OCI-LY1 (cell line): Measurements from ENCODE around the gene RNF186.

Experiments used
- EZH2 ChIP-seq: fragments of 200-600 bp; sonication (generic), shearing (Covaris generic); IDR thresholded peaks from 2 replicates; pipeline ENCODE4 v1.8.0; 2017; ENCODE audit warnings: borderline replicate concordance, mixed run types, mild to moderate bottlenecking, antibody characterized with exemption, low read length, moderate library complexity, mixed read lengths
- TF ChIP-seq, protein P1 (sequence below): fragments of 200-600 bp; sonication (generic), shearing (Covaris generic); IDR thresholded peaks from 2 replicates; pipeline ENCODE4 v1.5.1; 2017; ENCODE audit warnings: mild to moderate bottlenecking, antibody characterized with exemption, low read length, moderate library complexity, mixed read lengths

DNA sequence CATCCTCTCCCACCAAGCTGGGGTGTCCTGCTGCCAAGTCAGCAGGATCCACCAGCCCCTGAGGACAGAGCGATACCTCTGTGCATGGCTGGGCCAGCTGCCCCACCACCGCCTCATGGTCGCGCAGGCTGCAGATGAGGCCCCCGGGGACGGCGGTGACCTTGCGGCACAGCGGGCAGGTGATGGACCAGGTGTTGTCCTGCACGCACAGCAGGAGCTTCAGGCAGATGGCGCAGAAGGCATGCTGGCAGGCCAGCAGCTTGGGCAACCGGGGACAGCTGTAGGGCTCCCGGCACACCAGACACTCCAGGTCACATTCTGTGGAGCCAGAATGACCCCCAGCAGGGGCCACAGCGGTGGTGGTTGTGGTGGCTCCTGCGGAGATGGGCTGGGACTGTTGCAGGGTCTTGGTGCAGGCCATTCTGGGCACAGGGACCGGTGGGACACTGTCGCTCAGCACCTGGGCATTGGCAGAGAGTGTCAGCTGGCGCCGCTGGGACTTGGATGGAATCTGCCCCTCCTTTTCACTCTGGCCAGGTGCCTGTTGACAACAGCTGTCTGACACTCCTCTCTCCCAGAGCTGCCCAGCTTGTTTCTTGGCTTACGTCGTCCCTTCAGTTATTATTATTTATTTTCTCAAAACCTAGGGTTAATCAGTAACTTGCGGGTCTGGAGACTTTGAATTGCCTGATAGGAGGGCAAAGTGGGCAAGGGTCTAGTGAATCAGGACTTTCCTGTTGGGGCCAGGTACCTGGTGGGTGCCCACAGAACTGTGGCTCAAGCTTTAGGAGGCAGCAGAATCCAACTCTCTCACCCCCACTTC, at the start of gene RNF186:
- TF ChIP-seq, protein P1, sequence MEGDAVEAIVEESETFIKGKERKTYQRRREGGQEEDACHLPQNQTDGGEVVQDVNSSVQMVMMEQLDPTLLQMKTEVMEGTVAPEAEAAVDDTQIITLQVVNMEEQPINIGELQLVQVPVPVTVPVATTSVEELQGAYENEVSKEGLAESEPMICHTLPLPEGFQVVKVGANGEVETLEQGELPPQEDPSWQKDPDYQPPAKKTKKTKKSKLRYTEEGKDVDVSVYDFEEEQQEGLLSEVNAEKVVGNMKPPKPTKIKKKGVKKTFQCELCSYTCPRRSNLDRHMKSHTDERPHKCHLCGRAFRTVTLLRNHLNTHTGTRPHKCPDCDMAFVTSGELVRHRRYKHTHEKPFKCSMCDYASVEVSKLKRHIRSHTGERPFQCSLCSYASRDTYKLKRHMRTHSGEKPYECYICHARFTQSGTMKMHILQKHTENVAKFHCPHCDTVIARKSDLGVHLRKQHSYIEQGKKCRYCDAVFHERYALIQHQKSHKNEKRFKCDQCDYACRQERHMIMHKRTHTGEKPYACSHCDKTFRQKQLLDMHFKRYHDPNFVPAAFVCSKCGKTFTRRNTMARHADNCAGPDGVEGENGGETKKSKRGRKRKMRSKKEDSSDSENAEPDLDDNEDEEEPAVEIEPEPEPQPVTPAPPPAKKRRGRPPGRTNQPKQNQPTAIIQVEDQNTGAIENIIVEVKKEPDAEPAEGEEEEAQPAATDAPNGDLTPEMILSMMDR, result no peak
- no peak for TF ChIP-seq EZH2
